C1 segment of cervical spinal cord (tissue), 14 donors: ENCODE measurements around the gene GGN.
A peak's percentile ranks its signal among the peaks of the same experiment; 100 is the strongest.

Experiments used
- DNase-seq, 14 donors: peaks; one replicate each; lab custom pipeline; 2025; lab: John Stamatoyannopoulos, UW

GGN gene

DNA sequence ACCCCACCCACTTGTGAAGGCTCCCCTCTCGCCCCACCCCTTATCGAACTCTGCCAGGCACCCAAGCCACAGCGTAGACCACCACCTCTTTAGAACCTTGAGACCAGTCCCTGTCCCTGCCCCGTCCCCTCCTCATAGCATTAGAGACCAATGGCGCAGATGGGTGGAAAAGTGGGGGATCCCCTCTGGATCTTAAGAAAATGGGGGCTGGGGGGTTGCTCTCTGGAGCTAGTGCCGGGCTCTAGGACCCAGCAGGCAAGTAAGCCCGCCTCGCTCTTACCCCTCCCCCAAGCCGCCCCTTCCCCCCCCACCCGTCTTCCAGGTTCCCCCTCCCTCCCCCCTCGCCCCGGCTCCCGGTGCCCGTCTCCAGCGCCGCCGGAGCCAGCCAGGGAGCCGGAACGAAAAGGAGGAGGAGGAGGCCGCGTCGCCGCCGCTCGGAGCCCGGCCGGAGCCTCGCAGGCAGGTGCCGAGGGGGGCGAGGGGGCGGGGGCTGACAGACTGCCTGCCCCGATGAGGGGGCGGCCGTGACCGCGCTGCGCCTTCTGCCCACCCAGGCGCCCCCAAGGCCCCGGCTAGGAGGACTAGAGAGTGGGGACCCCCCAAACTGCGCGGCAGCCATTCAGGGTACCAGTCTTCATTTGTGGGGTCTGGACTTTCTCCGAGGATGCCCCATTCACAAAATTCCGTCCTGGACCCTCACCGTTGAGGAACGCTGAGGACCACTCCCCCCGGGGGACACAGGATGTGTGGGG is 691 bp upstream of the GGN start, which contains the start of gene SPRED3:
TSS of gene SPRED3 (plus strand) at position 349 of the 752 bp plus-strand sequence. CDS start 1,606 bp downstream, outside the sequence.
- peak in 7 of 14 donors; percentile 20 to 68 (median 63) for DNase-seq

GRCh38 chr19:38386971-38387549 is 774 bp downstream of the GGN start:
- DNase-seq: no peak

GRCh38 chr19:38386300-38386970 is 1.4 kb downstream of the GGN start:
- DNase-seq: no peak

- no peak for DNase-seq
These were observed 2.0 kb downstream of the GGN start for GRCh38 chr19:38385804-38386257.

- no peak for DNase-seq
These were observed 2.6 kb downstream of the GGN start for GRCh38 chr19:38385057-38385803.

DNA sequence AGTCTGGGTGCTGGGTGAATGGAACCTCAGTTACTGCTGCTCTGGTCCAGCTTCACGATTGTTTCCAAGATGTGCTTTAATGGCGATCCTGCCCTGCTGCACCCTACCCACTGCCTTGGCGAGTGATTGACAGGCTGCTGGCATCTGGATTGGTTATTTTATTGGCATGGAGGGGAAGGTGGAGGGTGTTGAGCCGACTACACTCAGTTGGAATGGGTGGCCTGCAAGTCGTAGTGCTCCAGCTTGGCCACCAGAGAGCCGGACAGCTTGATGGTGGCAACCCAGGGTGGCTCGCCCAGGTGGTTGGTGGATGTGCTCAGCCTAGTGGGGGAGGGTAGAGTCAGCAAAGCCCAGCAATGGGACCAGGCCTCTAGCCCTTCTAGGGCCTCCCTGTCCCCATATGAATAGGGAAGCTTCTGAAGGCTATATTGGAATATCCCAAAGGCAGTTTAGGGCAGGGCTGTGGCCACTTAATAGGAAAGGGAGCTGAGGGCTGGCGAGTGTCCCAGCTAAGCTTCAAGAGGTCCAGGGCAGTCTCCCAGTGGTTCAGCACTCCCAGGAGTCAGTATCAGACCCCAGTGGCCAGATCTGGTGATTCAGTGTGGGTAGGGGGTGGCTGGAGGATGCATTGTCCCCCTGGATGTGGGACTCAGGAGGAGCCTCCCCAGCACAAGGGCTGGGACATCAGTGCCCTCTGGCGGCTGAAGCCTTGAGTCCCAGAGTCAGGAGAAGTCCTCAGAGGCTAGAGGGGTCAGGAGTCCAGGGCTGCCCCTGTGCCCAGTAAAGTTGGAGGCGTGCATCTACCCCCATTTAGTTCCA is 3.4 kb downstream of the GGN start:
- no peak for DNase-seq

DNA sequence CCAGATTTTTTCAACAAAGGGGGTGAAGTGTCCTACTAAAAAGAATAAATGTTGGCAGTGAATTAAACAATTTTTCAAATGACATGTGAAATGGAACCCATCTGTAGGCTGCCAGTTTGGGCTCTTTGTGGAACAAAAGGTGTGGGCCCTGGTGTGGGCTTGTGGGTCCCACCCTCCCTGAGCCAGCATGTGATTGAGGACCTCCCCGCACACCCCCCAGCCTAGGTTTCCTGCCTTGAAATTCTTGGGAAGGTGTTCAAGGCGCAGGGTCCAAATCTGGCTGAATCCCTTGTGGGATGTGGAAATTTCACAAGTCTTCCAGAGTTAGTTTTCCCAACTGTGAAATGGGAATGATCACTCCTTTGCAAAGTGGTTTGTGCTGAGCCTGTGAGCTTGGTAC is 4.1 kb downstream of the GGN start:
- DNase-seq: no peak

DNA sequence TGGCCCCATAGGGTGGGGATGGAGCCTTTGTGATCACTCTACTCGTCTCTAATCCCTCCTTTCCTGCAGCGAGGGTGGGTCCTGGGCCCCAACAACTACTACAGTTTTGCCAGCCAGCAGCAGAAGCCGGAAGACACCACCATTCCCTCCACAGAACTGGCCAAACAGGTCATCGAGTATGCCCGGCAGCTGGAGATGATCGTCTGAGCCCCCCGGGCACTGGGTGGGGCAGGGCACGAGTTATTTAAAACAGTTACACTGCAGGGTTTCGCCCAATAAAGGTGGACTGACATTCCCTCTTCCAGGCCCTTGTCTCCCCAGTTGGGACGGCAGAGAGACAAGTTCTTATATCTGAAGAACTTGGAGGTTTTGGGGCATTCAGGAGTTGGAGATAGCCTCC is 4.7 kb downstream of the GGN start:
- DNase-seq: no peak

DNA sequence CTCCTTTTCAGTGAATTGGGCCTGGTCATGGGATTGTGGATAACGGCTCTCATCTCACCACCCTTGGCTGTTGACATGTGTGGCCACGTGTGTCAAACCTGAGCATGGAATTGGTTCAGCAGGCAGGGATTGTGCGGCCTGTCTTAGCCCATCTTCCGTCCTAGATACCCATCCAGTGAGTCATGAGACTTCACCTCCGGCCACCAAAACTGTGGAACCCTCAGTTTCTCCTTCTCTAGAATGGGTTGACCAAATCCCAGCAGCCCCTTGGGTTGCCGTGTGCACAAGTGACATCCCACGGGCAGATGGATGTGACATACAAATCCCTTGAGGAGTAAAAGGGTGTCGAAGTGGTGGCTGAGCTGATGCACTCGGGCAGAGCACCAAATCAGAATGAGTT is 6.7 kb downstream of the GGN start:
- DNase-seq: no peak

- DNase-seq: no peak
These were observed 9.0 kb downstream of the GGN start for GRCh38 chr19:38378866-38379265.

GRCh38 chr19:38377052-38377451 is 10.8 kb downstream of the GGN start:
- no peak for DNase-seq

- no peak for DNase-seq
These were observed 11.3 kb downstream of the GGN start for GRCh38 chr19:38376576-38376975.

GRCh38 chr19:38375748-38376147 is 12.1 kb downstream of the GGN start:
- no peak for DNase-seq

DNA sequence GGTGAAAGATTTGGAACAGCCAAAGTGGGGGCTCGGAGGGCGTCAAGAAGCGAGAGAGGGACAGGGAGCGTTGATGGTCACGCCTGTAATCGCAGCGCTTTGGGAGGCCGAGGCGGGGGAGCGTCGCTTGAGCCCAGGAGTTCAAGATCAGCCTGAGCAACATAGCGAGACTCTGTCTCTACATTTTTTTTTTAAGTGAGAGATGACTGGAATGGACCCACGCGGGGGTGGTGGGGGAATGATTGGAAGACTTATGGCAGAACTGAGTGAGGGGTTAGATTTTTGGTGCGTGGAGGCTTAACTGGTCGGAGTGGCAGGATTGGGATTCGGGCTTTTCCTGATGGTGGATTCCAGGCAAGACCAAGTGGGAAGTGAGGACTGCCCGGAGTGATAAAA is 12.7 kb downstream of the GGN start:
- no peak for DNase-seq

- DNase-seq: peak; percentile 84 to 100 (median 98)
These were observed 13.3 kb downstream of the GGN start, which contains the start of gene PSMD8 for GRCh38 chr19:38374332-38375097. TSS of gene PSMD8 (plus strand) at chr19:38374571. CDS start at chr19:38374602, 31 bp downstream.

DNA sequence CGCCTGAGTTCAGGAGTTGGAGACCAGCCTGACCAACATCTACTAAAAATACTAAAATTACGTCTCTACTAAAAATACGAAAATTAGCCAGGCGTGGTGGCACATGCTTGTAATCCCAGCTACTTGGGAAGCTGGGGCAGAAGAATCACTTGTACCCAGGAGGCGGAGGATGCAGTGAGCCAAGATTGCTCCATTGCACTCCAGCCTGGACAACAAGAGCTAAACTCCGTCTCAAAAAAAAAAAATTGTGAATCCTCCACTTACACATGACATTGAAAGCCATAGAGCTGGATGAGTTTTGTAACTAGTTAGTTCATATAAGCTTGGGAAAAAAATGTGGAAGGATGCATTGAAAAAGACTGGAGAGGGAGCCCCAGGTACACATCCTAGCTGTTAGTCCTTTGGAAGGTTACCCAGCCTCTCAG is 13.9 kb downstream of the GGN start:
- DNase-seq: no peak

GRCh38 chr19:38371081-38371480 is 16.8 kb downstream of the GGN start:
- DNase-seq: peak in 1 of 14 donors; percentile 10

DNA sequence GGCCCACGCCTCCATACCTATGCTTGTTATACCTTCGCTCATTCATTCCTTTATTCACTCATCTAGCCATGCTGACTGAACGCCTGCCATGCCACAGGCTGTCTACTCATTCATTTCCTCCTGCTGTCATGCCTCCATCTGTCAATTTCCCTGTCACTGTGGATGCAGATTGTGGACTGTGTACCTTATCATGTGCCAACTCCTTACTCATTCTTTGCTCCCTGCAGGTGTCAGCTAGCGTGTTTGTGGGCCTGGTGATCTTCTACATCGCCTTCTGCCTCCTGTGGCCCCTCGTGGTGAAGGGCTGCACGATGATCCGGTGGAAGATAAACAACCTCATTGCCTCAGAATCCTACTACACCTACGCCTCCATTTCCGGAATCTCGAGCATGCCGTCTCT is 17.5 kb downstream of the GGN start:
- DNase-seq: peak in 2 of 14 donors; percentile 13 to 93

GRCh38 chr19:38369584-38369983 is 18.2 kb downstream of the GGN start:
- peak in 1 of 14 donors; percentile 66 for DNase-seq

GRCh38 chr19:38367041-38367440 is 20.8 kb downstream of the GGN start:
- DNase-seq: no peak
